ENCODE measurements around the gene ELP2.

ELP2 gene

DNA sequence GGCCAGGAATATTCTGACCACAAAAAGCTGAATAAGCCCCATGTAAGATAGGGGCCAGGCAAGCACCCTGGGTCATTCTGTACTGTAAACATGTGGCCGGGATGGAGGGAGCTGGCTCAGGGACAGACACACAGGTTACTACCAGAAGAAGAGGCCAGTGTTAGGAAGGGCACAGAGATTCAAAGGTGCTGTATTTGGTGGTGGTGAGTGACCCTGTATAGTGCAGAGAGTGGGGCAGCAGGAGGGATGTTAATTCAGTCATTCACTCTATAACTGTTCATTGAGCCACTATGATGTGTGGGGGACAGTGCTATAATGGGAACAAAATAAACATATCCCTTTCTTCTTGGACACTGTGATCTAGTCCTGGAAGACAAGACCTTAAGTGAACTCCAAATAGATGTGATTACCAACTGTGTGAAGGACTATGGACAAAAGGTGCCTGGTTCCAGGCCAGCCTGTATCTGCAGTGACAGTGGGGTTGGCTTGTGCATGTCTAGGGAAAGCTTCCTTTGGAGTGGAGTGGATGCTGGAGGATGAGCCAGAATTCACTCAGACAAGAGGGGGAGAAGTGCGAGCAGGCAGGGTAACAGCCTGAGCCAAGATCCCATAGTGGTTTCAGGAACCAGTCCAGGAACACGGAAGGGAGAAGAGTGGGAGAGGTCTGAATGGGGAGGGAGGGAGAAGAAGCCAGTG is 65.9 kb downstream of the ELP2 start:
- H3K4me1 ChIP-seq (ENCODE audit: low read depth, poor library complexity, severe bottlenecking) = no peaks in the 10 kb centered on the region
- no peaks in the 10 kb centered on the region for H3K27me3 ChIP-seq (ENCODE audit: insufficient read depth, low read depth)
- no peak overlapping the region for H2AFZ ChIP-seq (ENCODE audit: low read depth)
- no peak overlapping the region for H3K4me3 ChIP-seq (IDR thresholded peaks at IDR 0.05; ENCODE audit: insufficient read depth, low read depth, low read length)
- H3K4me2 ChIP-seq = no peak overlapping the region
- TF ChIP-seq, protein P1, sequence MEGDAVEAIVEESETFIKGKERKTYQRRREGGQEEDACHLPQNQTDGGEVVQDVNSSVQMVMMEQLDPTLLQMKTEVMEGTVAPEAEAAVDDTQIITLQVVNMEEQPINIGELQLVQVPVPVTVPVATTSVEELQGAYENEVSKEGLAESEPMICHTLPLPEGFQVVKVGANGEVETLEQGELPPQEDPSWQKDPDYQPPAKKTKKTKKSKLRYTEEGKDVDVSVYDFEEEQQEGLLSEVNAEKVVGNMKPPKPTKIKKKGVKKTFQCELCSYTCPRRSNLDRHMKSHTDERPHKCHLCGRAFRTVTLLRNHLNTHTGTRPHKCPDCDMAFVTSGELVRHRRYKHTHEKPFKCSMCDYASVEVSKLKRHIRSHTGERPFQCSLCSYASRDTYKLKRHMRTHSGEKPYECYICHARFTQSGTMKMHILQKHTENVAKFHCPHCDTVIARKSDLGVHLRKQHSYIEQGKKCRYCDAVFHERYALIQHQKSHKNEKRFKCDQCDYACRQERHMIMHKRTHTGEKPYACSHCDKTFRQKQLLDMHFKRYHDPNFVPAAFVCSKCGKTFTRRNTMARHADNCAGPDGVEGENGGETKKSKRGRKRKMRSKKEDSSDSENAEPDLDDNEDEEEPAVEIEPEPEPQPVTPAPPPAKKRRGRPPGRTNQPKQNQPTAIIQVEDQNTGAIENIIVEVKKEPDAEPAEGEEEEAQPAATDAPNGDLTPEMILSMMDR (conservative IDR thresholded peaks at IDR 0.05; ENCODE audit: low read depth, low read length) = no peak
- H3K36me3 ChIP-seq (ENCODE audit: insufficient read depth) = no peaks in the 10 kb centered on the region
- no peak overlapping the region for H3K9ac ChIP-seq
- H4K20me1 ChIP-seq (ENCODE audit: insufficient read depth) = no peaks in the 10 kb centered on the region
- no peaks in the 10 kb centered on the region for H3K79me2 ChIP-seq (ENCODE audit: insufficient read depth, low read depth)
- H3K27ac ChIP-seq = no peak overlapping the region

DNA sequence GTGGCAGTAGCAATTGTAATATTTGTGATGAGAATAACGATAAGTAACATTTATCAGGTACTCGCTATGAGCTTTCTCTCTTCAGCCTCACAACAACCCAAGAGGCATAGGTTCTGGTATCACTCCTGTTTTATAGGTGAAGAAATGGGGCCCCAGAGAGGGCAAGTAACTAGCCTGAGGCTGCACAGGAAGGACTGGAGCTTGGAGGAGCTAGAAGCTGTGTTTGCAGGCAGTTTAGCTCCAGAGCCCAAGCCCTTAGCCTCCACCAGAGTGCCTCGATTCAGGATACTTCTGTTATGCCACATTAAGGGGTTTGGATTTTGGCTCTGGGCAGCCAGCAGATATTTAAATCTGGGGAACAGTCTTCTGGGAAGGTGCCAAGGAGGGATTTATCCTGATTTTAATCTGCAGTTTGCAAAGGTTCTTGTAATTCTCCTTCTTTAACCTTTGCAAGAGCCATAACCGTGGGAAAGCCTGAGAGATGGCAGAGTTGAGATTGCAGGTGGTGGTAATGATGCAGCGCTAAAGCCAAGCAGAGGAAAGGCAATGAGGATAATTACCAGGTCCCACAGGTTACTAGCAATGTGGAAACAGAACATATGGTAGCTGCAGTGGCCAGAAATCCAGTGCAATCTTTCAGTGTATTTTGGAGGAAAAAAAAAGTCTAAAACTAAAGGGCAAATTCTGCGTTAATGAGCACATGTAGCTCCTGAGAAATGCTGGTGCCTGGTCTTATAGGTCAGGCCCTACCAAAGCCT is 66.7 kb downstream of the ELP2 start:
- TF ChIP-seq, protein P1 (conservative IDR thresholded peaks at IDR 0.05; ENCODE audit: low read depth, low read length) = no peak
- Histone ChIP-seq H3K4me3 (IDR thresholded peaks at IDR 0.05; ENCODE audit: insufficient read depth, low read depth, low read length) (no peak overlapping the region), H3K4me1 (ENCODE audit: low read depth, poor library complexity, severe bottlenecking) (no peaks in the 10 kb centered on the region), H4K20me1 (ENCODE audit: insufficient read depth) (no peaks in the 10 kb centered on the region), H3K9ac (no peak overlapping the region), H3K27me3 (ENCODE audit: insufficient read depth, low read depth) (no peaks in the 10 kb centered on the region), H3K27ac (no peak overlapping the region), H2AFZ (ENCODE audit: low read depth) (no peak overlapping the region), H3K79me2 (ENCODE audit: insufficient read depth, low read depth) (no peaks in the 10 kb centered on the region), H3K36me3 (ENCODE audit: insufficient read depth) (no peaks in the 10 kb centered on the region), H3K4me2 (no peak overlapping the region)

DNA sequence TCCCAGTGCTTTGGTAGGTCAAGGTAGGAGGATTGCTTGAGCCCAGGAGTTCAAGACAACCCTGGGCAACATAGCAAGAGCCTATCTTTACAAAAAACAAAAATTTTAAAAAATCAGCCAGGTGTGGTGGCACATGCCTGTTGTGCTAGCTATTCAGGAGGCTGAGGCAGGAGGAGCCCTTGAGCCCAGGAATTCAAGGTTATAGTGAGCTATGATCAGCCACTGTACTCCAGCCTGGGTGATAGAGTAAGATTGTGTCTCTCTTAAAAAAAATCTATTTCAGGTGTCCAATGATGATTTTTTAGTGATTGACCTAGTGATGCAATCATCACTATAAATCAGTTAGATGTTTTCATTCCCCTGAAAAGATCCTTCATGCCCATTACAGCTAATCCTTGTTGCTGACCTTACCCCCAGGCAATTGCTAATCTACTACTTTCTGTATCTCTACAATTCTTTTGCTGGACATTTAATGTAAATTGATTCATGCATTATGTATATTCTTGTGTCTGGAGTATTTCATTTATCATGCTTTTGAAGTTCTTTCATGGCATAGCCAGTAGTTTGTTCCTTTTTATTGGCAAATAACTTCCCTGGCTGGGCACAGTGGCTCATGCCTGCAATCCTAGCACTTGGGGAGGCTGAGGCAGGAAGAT is 67.9 kb downstream of the ELP2 start:
- no peaks in the 10 kb centered on the region for H3K4me1 ChIP-seq (ENCODE audit: low read depth, poor library complexity, severe bottlenecking)
- no peaks in the 10 kb centered on the region for H3K36me3 ChIP-seq (ENCODE audit: insufficient read depth)
- H3K79me2 ChIP-seq (ENCODE audit: insufficient read depth, low read depth) = no peaks in the 10 kb centered on the region
- no peak overlapping the region for H3K4me3 ChIP-seq (IDR thresholded peaks at IDR 0.05; ENCODE audit: insufficient read depth, low read depth, low read length)
- H3K9ac ChIP-seq = no peak overlapping the region
- no peak overlapping the region for H3K27ac ChIP-seq
- no peaks in the 10 kb centered on the region for H3K27me3 ChIP-seq (ENCODE audit: insufficient read depth, low read depth)
- no peak overlapping the region for H3K4me2 ChIP-seq
- no peaks in the 10 kb centered on the region for H4K20me1 ChIP-seq (ENCODE audit: insufficient read depth)
- TF ChIP-seq, protein P1 (conservative IDR thresholded peaks at IDR 0.05; ENCODE audit: low read depth, low read length) = no peak
- H2AFZ ChIP-seq (ENCODE audit: low read depth) = no peak overlapping the region

DNA sequence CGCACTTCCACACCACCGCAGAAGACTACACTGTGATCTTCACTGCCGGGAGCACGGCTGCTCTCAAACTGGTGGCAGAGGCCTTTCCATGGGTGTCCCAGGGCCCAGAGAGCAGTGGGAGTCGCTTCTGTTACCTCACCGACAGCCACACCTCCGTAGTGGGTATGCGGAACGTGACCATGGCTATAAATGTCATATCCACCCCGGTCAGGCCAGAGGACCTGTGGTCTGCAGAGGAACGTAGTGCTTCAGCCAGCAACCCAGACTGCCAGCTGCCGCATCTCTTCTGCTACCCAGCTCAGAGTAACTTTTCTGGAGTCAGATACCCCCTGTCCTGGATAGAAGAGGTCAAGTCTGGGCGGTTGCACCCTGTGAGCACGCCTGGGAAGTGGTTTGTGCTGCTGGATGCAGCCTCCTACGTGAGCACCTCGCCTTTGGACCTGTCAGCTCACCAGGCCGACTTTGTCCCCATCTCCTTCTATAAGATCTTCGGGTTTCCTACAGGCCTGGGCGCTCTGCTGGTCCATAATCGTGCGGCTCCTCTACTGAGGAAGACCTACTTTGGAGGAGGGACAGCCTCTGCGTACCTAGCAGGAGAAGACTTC is 70.1 kb downstream of the ELP2 start:
- H3K4me1 ChIP-seq (ENCODE audit: low read depth, poor library complexity, severe bottlenecking) = no peaks in the 10 kb centered on the region
- H3K36me3 ChIP-seq (ENCODE audit: insufficient read depth) = no peaks in the 10 kb centered on the region
- no peak overlapping the region for H3K9ac ChIP-seq
- H2AFZ ChIP-seq (ENCODE audit: low read depth) = no peak overlapping the region
- no peaks in the 10 kb centered on the region for H4K20me1 ChIP-seq (ENCODE audit: insufficient read depth)
- no peak overlapping the region for H3K27ac ChIP-seq
- no peak overlapping the region for H3K4me2 ChIP-seq
- no peaks in the 10 kb centered on the region for H3K79me2 ChIP-seq (ENCODE audit: insufficient read depth, low read depth)
- TF ChIP-seq, protein P1 (conservative IDR thresholded peaks at IDR 0.05; ENCODE audit: low read depth, low read length) = no peak
- no peak overlapping the region for H3K4me3 ChIP-seq (IDR thresholded peaks at IDR 0.05; ENCODE audit: insufficient read depth, low read depth, low read length)
- H3K27me3 ChIP-seq (ENCODE audit: insufficient read depth, low read depth) = no peaks in the 10 kb centered on the region

Measured in KMS-11 (cell line).